GM18526 (cell line): ENCODE results near the gene STXBP5.

ENCODE experiments used
- POLR2A ChIP-seq: IDR thresholded peaks from 3 replicates; pipeline ENCODE4 v1.6.1; 2011; ENCODE audit not compliant: insufficient read length; ENCODE audit errors: extremely low read depth

The STXBP5 gene

DNA sequence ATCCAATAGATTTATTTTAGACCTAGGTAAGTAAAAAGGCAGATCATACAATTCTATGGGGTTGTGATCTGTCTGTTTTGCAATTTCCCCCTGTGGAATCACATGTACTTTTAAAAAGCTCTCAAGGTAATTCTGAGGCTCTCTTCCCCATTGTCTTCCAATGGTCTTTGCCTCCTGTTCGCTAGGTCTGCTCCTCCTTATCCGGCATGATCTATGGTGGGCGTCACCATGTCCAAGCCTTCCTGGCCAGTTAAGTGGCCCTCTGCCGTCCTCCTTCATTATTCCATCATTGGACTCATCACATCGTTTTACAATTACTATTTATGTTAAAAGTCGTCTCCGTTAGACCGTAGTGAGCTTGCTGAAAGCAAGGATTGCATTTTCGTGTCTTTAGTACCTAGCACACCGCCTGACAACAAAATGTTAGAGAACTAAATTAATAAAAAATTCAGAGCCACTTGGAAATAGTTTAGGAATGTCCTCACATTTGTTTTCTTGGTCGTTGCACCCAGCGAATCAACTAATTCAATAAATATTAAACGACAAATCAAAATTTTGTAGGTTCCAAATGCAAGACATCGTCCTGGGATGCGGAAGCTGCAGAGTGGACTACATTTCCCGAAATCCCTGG is 2.2 kb upstream of the STXBP5 start:
- TF ChIP-seq POLR2A, result no peak

DNA sequence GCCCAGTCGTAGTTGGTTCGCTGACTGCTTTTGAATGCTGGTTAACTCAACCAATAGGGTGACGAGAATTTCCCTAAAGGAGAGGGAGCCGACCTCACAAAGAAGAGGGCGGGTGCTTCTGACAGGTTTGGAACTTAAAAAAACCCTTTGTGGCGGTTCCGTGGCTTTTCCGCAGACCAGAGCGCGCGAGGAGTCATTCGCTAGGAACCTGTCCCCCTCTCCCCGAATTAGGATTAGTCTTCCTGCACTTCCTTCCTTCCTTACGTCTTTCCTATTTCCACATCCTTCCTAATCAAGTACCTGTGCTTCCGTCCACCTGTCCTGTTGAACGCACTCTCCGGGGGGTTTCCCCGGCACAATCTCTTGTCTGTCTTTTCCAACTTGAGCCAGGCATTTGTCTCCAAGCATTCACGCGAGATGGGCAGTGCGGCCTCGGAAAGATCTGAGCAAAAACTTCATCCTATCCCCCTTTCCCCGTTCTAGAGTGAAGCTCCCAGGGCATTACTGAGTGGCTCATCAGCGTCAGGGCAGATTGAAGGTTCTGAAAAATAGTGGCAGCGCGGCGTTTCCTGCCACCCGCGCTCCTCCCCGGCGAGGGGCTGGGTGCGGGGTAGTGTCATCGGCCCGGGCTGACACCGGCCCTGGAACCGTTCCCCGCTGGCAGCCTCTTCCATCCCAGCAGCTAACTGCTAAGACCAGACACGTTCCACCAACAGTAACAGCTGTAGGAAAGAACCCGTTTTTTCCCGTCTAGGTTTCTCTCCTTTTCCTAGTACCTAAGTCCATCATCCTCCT is 1.5 kb upstream of the STXBP5 start:
- TF ChIP-seq POLR2A, result peak; percentile 77

DNA sequence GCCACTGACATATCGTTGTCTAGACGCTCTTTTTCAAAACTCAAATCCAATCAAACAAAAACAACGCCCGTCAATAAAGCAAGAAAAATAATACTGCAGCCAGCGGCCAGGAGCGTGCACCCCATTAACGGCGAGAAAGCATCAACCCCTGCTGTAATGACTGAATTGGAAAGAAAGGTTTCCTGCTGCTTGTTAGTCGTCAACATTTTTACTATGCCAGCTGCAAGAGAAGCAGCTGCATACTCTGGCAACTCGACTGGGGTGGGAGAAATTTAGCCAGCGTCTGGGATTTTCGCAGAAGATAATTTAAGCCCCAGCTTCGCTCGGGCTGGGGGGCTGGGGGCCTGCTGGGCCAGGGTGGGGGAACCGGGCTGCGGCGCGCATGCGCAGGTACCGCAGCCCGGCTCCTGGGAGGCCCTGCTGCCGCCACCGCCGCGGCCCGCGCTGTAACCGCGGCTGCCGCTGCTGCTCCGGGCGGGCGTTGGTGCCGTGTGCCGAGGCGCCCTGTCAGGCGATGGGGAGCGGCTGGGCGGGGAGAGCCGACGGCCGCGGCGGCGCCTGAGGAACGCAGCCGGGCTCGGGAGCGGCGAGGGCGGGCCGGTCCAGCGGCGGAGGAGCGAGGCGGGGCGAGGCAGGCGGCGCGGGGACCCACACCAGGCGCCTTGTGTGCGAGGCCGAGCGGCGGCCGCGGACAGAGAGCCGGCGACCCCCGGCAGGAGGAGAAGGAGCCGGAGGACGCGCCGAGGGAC is 732 bp upstream of the STXBP5 start:
- peak; percentile 68 for TF ChIP-seq POLR2A

DNA sequence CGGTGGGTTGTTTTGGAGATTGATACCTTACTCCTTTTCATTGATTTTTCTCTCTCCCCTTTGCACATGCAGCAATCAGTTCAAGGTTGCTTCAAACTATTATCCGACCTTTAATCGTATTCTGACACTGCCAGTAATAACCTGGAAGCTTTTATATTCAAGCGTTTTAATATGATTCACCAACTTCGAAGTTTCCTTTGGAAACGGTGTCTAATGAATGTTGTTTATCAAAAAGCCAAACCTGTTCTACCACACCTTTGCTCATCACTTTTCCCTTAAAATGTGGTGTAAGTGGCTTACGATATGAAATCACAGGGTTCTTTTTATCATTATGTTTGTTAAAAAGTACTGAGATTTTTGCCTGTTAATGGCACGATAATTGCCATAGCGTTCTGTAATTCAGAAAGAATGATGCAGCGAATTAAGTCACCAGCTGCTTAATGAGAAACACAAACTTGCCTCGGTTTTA is 660 bp downstream of the STXBP5 start:
- no peak for TF ChIP-seq POLR2A

DNA sequence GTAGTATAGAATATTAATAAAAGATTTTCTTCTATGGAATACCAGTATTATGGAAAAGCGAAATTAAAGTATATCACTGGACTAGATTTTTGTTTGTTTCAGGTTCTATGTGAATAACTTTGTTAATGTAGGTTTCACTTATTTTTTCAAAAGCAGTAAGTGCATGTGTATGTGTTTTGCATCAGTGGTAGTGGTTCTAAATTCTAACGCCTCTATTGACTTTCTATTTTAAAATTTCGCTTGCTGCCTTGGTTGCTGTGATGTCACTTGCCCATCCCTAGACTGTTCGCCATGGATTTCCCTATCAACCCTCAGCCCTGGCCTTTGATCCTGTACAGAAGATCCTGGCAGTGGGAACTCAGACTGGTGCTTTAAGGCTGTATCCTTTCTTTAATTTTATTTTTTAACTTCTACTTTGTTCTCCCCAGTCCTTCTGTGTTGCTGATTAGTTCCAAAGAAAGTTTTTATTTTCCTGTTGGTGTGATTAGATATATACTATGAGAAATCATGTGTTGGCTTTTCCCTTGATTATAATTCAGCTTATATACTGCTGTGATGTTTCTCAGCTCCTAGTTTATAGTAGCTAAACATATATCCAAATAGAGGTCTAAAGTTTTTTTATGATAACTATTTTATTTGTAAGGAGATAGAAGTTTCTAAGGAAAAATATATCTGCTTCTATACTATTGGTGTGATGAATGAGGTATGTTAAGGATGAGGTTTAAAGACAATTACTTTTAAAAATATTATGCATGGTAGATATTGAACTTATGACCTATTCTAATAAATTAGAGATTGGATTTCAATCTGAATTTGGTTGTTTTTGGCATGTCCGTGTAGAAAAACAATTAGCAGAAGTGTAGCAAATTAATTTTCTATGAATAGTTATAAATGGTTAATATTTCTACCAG is 1.7 kb downstream of the STXBP5 start:
- no peak for TF ChIP-seq POLR2A

DNA sequence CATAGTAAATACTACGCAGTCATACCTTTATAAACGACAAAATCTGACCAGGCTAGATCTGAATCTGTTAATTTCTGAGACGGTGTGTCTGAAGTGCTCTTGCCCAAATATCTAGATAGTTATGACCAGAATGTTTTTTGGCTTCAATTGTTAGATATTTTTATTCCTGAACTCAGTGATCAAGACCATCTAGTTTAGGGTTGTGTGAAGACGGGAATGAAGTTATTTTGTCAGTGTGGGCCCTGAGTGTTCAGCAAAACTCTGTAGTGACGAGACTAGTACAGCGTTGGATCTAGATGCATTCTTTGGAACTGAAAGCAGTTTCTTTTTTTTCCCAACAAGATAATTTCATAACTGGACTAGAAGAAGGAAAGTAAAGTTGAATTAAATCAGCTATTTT is 3.1 kb downstream of the STXBP5 start:
- TF ChIP-seq POLR2A, result no peak

DNA sequence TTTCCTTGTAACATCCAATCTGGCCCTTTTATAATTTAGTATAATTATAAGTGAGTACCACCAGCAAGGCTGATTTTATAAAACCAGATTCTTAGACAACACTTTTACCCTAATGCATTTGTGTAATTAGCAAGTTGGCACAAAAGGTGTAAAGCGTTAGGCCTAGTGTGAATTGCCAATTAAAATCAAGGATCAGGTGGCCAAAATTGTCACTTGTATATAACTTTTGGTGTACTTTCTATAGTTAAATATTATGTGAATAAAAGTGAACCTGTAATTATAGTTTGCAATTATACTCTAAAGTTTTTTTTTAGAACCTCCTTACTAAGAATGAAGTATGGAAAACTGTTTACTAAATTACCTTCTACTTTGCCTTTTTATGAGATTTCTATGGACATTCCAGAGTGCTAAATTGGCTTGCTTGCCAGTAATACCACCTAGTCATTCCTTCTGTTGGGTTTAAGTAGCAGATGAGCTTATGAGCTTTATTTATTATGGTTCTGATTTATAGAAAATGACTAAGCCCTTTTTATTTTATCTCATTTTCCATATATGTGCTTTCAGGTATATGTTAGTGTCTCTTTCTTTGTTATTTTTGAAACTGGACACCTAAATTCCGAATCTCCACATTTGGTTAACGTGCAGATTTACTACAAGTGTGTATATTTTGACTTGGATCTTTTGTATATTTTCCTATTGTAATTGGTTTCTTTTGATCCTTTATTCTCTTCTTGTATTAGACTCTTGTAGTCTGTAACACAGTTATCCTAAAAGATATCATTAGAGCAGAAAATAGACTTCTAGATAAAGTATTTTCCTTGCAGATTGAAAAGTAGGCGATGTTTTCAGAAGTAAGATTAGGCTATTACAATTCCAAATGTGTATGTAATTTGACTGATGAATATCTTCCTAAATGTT is 3.9 kb downstream of the STXBP5 start:
- no peak for TF ChIP-seq POLR2A

DNA sequence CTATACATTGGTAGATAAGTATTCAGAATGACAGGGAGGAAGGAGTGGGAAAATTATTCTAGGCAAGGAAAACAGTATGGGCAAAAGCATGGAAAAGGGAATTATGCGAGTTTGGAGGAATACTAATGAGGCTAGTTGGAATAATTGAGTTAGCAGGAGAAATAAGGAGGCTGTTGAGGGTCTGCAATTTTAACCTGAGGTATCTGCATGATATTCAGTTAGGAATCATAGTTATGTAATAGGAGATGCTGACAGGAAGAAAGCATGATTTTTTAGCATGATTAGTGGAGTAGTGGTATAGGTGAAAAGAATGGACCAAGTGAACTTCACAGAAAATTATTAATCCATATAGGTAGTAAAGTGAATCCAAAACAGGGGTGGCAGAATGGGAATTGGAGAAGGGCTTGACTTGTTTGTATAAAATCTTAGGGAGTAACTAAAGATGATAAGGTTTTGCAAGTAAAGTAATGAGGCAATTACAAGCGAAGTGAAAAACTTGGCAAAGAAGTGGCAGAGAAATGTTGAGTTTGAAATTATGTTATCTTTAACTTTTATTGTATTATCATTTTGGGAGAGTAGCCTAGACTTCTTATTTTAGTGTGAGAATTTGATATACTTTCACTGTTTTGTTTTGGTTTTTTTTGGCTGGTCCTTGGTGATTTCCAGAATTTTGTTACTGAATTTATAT is 5.7 kb downstream of the STXBP5 start:
- no peak for TF ChIP-seq POLR2A

DNA sequence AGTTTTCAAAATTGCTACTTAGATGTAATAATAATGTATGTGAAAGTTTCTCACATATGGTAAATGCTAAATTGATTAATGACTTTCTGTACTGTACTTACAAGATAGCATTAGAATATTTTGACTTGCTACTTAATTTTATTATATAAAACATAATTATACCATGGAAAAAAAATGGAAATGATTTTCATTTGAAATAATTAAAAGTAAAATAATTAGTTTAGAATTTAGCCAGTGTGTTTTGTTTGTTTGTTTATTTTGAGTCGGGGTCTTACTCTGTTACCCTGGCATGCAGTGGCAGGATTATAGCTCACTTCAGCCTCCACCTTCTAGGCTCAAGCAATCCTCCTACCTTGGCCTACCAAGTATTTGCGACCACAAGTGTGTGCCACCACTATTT is 7.1 kb downstream of the STXBP5 start:
- no peak for TF ChIP-seq POLR2A

DNA sequence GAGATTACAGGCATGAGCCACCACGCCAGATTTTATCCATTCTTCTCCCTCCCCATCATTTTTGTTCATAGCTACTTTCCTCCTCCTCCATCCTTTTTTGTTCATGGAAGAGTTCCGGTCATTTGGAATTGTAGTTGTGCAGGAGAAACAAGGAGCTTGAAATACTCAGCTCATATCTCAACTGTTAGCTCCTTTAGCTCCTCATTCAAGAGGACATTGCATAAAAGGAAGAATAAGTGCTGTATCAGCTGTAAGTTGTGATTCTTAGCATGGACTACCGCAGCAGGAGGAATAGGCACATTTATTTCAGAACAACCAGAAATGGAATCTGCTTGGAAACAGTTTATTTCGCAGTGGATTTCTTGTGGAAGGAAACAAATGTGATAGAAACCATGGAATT is 7.6 kb downstream of the STXBP5 start:
- no peak for TF ChIP-seq POLR2A

DNA sequence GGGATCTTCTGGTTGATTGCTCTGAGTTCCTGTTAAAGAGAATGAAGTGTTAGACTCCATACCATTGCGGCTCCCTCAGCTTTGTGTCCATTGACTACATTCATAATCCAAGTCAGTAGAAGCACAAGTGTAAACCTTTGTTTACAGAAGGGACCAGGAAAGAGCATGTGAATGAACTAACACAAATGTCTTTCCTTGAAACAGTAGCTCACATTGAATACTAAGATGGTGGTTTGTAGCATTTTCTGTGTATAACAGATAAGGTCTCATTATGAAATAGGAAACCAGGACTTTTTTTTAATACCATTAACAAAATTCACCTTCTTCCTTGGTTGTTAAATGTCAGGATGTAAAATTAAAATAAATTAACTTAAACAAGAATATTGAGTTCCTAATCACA is 8.4 kb downstream of the STXBP5 start:
- no peak for TF ChIP-seq POLR2A

DNA sequence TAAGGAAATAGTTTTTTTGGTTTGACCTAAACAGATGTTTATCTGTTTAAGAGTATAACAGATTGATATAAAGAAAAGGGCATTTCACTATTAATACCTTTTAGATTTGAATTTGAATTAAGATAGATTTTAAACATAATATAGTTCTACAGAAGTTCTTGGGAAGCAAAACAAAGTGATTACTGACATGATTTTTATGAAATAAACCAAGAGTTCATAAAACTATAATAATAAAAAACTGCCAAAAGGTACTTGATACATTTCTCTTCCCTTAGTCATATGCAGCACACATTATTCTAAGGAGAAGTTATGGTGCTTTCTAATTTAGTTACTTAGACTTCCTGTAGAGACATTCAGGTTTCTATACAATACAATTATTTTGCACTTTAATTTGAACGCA is 9.6 kb downstream of the STXBP5 start:
- no peak for TF ChIP-seq POLR2A
